ENCODE data around the gene HLF. TPM values are rescaled to one million over a fixed set of nuclear protein-coding genes. Genes with fewer than 3 reads are reported as not detected.
A peak's percentile ranks its signal among the peaks of the same experiment; 100 is the strongest.

Gene HLF, protein sequence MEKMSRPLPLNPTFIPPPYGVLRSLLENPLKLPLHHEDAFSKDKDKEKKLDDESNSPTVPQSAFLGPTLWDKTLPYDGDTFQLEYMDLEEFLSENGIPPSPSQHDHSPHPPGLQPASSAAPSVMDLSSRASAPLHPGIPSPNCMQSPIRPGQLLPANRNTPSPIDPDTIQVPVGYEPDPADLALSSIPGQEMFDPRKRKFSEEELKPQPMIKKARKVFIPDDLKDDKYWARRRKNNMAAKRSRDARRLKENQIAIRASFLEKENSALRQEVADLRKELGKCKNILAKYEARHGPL
- total RNA-seq (0.28 and 0.74 TPM in 2 replicates), polyA plus RNA-seq (0.29 TPM in 1 of 2 replicates, not detected in the other)

- Histone ChIP-seq H3K27ac (no peak within 1 kb of the TSS), H3K27me3 (peaks cover 86% of the 10 kb centered on the region), H3K9me3 (ENCODE audit: low read depth) (no peaks in the 10 kb centered on the region), H3K36me3 (no peaks in the 10 kb centered on the region), H3K4me3 (peak within 1 kb of the TSS; percentile 50), H3K4me1 (ENCODE audit: low read depth) (no peaks in the 10 kb centered on the region)
- TF ChIP-seq, protein P1, sequence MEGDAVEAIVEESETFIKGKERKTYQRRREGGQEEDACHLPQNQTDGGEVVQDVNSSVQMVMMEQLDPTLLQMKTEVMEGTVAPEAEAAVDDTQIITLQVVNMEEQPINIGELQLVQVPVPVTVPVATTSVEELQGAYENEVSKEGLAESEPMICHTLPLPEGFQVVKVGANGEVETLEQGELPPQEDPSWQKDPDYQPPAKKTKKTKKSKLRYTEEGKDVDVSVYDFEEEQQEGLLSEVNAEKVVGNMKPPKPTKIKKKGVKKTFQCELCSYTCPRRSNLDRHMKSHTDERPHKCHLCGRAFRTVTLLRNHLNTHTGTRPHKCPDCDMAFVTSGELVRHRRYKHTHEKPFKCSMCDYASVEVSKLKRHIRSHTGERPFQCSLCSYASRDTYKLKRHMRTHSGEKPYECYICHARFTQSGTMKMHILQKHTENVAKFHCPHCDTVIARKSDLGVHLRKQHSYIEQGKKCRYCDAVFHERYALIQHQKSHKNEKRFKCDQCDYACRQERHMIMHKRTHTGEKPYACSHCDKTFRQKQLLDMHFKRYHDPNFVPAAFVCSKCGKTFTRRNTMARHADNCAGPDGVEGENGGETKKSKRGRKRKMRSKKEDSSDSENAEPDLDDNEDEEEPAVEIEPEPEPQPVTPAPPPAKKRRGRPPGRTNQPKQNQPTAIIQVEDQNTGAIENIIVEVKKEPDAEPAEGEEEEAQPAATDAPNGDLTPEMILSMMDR (IDR thresholded peaks at IDR 0.05; ENCODE audit: low read depth, low read length) = no peak
- DNase-seq (ENCODE audit: low read depth in 1 of 2, low spot score in 1 of 2) = peak; percentile 84 to 91
These were observed at the start of gene HLF for GRCh38 chr17:55264645-55265298. Gene HLF (plus strand): TSS chr17:55264960. CDS start chr17:55265485, 525 bp downstream.

- no peaks in the 10 kb centered on the region for H3K9me3 ChIP-seq (ENCODE audit: low read depth)
- DNase-seq (ENCODE audit: low read depth in 1 of 2, low spot score in 1 of 2) = no peak
- no peak overlapping the region for H3K27ac ChIP-seq
- H3K4me3 ChIP-seq = no peak overlapping the region
- H3K4me1 ChIP-seq (ENCODE audit: low read depth) = no peaks in the 10 kb centered on the region
- TF ChIP-seq, protein P1 (IDR thresholded peaks at IDR 0.05; ENCODE audit: low read depth, low read length) = no peak
- H3K27me3 ChIP-seq = no peaks in the 10 kb centered on the region
- no peaks in the 10 kb centered on the region for H3K36me3 ChIP-seq
These were observed 49.0 kb upstream of the HLF start for GRCh38 chr17:55215711-55216110.

- TF ChIP-seq, protein P1 (IDR thresholded peaks at IDR 0.05; ENCODE audit: low read depth, low read length) = no peak
- no peak for DNase-seq (ENCODE audit: low read depth in 1 of 2, low spot score in 1 of 2)
- Histone ChIP-seq H3K4me1 (ENCODE audit: low read depth) (no peaks in the 10 kb centered on the region), H3K4me3 (no peak overlapping the region), H3K36me3 (no peaks in the 10 kb centered on the region), H3K9me3 (ENCODE audit: low read depth) (no peaks in the 10 kb centered on the region), H3K27ac (no peak overlapping the region), H3K27me3 (no peaks in the 10 kb centered on the region)
These were observed 47.9 kb upstream of the HLF start for GRCh38 chr17:55216888-55217287.

GRCh38 chr17:55219459-55219858 is 45.3 kb upstream of the HLF start:
- H3K36me3 ChIP-seq = no peaks in the 10 kb centered on the region
- H3K4me3 ChIP-seq = no peak overlapping the region
- no peak for DNase-seq (ENCODE audit: low read depth in 1 of 2, low spot score in 1 of 2)
- TF ChIP-seq, protein P1 (IDR thresholded peaks at IDR 0.05; ENCODE audit: low read depth, low read length) = no peak
- no peaks in the 10 kb centered on the region for H3K4me1 ChIP-seq (ENCODE audit: low read depth)
- H3K9me3 ChIP-seq (ENCODE audit: low read depth) = no peaks in the 10 kb centered on the region
- H3K27ac ChIP-seq = no peak overlapping the region
- no peaks in the 10 kb centered on the region for H3K27me3 ChIP-seq

GRCh38 chr17:55219934-55220333 is 44.8 kb upstream of the HLF start:
- peak in 1 of 2 donors; percentile 53 for DNase-seq (ENCODE audit: low read depth in 1 of 2, low spot score in 1 of 2)
- H3K36me3 ChIP-seq = no peaks in the 10 kb centered on the region
- H3K4me3 ChIP-seq = no peak overlapping the region
- H3K9me3 ChIP-seq (ENCODE audit: low read depth) = no peaks in the 10 kb centered on the region
- H3K4me1 ChIP-seq (ENCODE audit: low read depth) = no peaks in the 10 kb centered on the region
- H3K27me3 ChIP-seq = no peaks in the 10 kb centered on the region
- TF ChIP-seq, protein P1 (IDR thresholded peaks at IDR 0.05; ENCODE audit: low read depth, low read length) = no peak
- no peak overlapping the region for H3K27ac ChIP-seq
